Type B pancreatic cell (in vitro differentiated cells): Measurements from ENCODE around the gene TEAD1. TPM values are rescaled to one million over a fixed set of nuclear protein-coding genes. Genes with fewer than 3 reads are reported as not detected.
A peak's percentile ranks its signal among the peaks of the same experiment; 100 is the strongest.

ENCODE experiments used
- DNase-seq: peaks from one replicate; pipeline ENCODE4 v3.0.0; 2021; ENCODE audit warnings: mixed read lengths; ENCODE audit not compliant: unreplicated experiment; ENCODE audit errors: extremely low spot score
- H3K27ac Mint-ChIP-seq: 2 replicates; pipeline ENCODE4 v1.8.0; 2021; ENCODE audit warnings: mild to moderate bottlenecking, mixed read lengths
- H3K27me3 Mint-ChIP-seq: 2 replicates; pipeline ENCODE4 v1.8.0; 2021; ENCODE audit warnings: mixed read lengths
- H3K36me3 Mint-ChIP-seq: 2 replicates; pipeline ENCODE4 v1.8.0; 2021; ENCODE audit warnings: mixed read lengths
- H3K4me1 Mint-ChIP-seq: one replicate; pipeline ENCODE4 v1.8.0; 2021; ENCODE audit warnings: mixed read lengths; ENCODE audit not compliant: unreplicated experiment
- H3K4me3 Mint-ChIP-seq: 2 replicates; pipeline ENCODE4 v1.8.0; 2021; ENCODE audit warnings: mild to moderate bottlenecking, mixed read lengths
- H3K9me3 Mint-ChIP-seq: 2 replicates; pipeline ENCODE4 v1.8.0; 2021; ENCODE audit warnings: mixed read lengths
- CTCF ChIP-seq: fragments of 200-600 bp; sonication (generic); conservative IDR thresholded peaks from 2 replicates; pipeline ENCODE4 v1.5.0; 2021; ENCODE audit warnings: antibody characterized with exemption, mild to moderate bottlenecking
- total RNA-seq: library from RNA; stranded (reverse); gene quantifications from 2 replicates; pipeline ENCODE4 v1.2.1, GENCODE V29; 2021; ENCODE audit warnings: low replicate concordance

Gene TEAD1
- total RNA-seq, 1 donor from 2014 or later: 91.8 TPM

- Mint-ChIP-seq H3K27ac (peak overlapping the region; percentile 80), H3K4me3 (peak overlapping the region; percentile 81), H3K9me3 (no peaks in the 10 kb centered on the region), H3K27me3 (no peaks in the 10 kb centered on the region), H3K4me1 (peaks cover 64% of the 10 kb centered on the region), H3K36me3 (peaks cover 5% of the 10 kb centered on the region)
- no peak for TF ChIP-seq CTCF
- no peak for DNase-seq
Measured at GRCh38 chr11:12813371-12814225, 139.4 kb downstream of the TEAD1 start.

- DNase-seq: no peak
- H3K36me3 Mint-ChIP-seq: peaks cover 9% of the 10 kb centered on the region
- H3K4me3 Mint-ChIP-seq: peak overlapping the region; percentile 0
- TF ChIP-seq CTCF: no peak
- H3K9me3 Mint-ChIP-seq: no peaks in the 10 kb centered on the region
- H3K4me1 Mint-ChIP-seq: peaks cover 60% of the 10 kb centered on the region
- peak overlapping the region; percentile 80 for H3K27ac Mint-ChIP-seq
- H3K27me3 Mint-ChIP-seq: no peaks in the 10 kb centered on the region
Measured at GRCh38 chr11:12815129-12815480, 140.9 kb downstream of the TEAD1 start.

- H3K27ac Mint-ChIP-seq: peak overlapping the region; percentile 30
- H3K27me3 Mint-ChIP-seq: no peaks in the 10 kb centered on the region
- no peak for DNase-seq
- H3K36me3 Mint-ChIP-seq: peaks cover 4% of the 10 kb centered on the region
- no peaks in the 10 kb centered on the region for H3K9me3 Mint-ChIP-seq
- H3K4me1 Mint-ChIP-seq: peaks cover 62% of the 10 kb centered on the region
- peak overlapping the region; percentile 5 for H3K4me3 Mint-ChIP-seq
- TF ChIP-seq CTCF: no peak
Measured at GRCh38 chr11:12815931-12816494, 141.8 kb downstream of the TEAD1 start.

- no peak for DNase-seq
- H3K27ac Mint-ChIP-seq: no peak overlapping the region
- TF ChIP-seq CTCF: no peak
- peaks cover 15% of the 10 kb centered on the region for H3K36me3 Mint-ChIP-seq
- no peak overlapping the region for H3K4me3 Mint-ChIP-seq
- no peaks in the 10 kb centered on the region for H3K27me3 Mint-ChIP-seq
- peaks cover 62% of the 10 kb centered on the region for H3K4me1 Mint-ChIP-seq
- H3K9me3 Mint-ChIP-seq: no peaks in the 10 kb centered on the region
Measured at GRCh38 chr11:12817681-12818332, 143.6 kb downstream of the TEAD1 start.

- Mint-ChIP-seq H3K9me3 (no peaks in the 10 kb centered on the region), H3K27ac (no peak overlapping the region), H3K27me3 (no peaks in the 10 kb centered on the region), H3K4me3 (no peak overlapping the region), H3K36me3 (peaks cover 15% of the 10 kb centered on the region), H3K4me1 (peaks cover 57% of the 10 kb centered on the region)
- no peak for DNase-seq
- TF ChIP-seq CTCF: no peak
Measured at GRCh38 chr11:12818333-12819015, 144.3 kb downstream of the TEAD1 start.
